Measurements from ENCODE around the gene ZNF232. TPM values are rescaled to one million over a fixed set of nuclear protein-coding genes. Genes with fewer than 3 reads are reported as not detected.
"Not testable (repeated sequence)": the region's sequence is repeated elsewhere in the genome, so short reads cannot be mapped to it uniquely, and the experiment has no call there.

ZNF232 gene
- total RNA-seq, 2 experiments from 2014 or later: 9.8 to 10.2 TPM

- DNase-seq; H3K27me3 Mint-ChIP-seq (ENCODE audit: low read depth); H3K27ac Mint-ChIP-seq; H3K36me3 Mint-ChIP-seq (ENCODE audit: low read depth); H3K4me3 Mint-ChIP-seq; H3K4me1 Mint-ChIP-seq (ENCODE audit: low read depth); H3K9me3 Mint-ChIP-seq (ENCODE audit: insufficient read depth); ATAC-seq; POLR2A ChIA-PET: not testable (repeated sequence)
- CTCF ChIA-PET: interaction anchor here (0.7 kb wide), 1 partner anchor 92 kb away, joined by 3 read pairs; no protein-coding TSS in a partner anchor
Measured at GRCh38 chr17:5135131-5135712, 23.5 kb upstream of the ZNF232 start.

- POLR2A ChIA-PET; H3K27me3 Mint-ChIP-seq (ENCODE audit: low read depth); H3K4me3 Mint-ChIP-seq: not testable (repeated sequence)
Measured at GRCh38 chr17:5134571-5134970, 22.9 kb upstream of the ZNF232 start.

DNA sequence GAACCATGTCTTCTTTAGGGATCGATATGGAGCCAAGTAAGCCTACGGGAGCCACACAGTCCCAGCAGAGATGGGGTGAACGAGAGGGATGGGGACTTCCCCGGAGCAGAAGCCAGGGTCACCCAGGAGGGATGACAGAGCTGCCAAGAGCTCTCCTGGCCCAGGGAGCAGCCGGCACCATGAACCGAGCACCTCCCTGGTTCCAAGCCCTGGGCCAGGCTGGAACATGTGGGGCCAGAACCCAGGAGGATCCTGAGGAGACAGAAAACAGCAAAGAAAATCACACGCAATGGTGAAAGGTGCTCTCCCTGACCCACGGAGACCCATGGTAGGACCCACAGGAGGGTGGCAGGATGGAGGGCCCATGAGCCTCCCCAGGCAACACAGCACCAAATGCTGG is 22.3 kb upstream of the ZNF232 start:
- H3K27me3 Mint-ChIP-seq (ENCODE audit: low read depth); H3K4me1 Mint-ChIP-seq (ENCODE audit: low read depth); POLR2A ChIA-PET; H3K36me3 Mint-ChIP-seq (ENCODE audit: low read depth); H3K9me3 Mint-ChIP-seq (ENCODE audit: insufficient read depth); CTCF ChIA-PET; H3K27ac Mint-ChIP-seq; ATAC-seq; DNase-seq; H3K4me3 Mint-ChIP-seq: not testable (repeated sequence)

More at GRCh38 chr17:5134571-5134970, 22.9 kb upstream of the ZNF232 start:
- CTCF ChIA-PET: interaction anchor here (0.7 kb wide), 1 partner anchor 92 kb away, joined by 3 read pairs; no protein-coding TSS in a partner anchor
- H3K4me1 Mint-ChIP-seq (ENCODE audit: low read depth); DNase-seq; H3K36me3 Mint-ChIP-seq (ENCODE audit: low read depth); H3K9me3 Mint-ChIP-seq (ENCODE audit: insufficient read depth); H3K27ac Mint-ChIP-seq; ATAC-seq: not testable (repeated sequence)

GRCh38 chr17:5133311-5133710 is 21.6 kb upstream of the ZNF232 start:
- Mint-ChIP-seq H3K4me3 (no peak overlapping the region), H3K27me3 (ENCODE audit: low read depth) (no peaks in the 10 kb centered on the region), H3K4me1 (ENCODE audit: low read depth) (no peaks in the 10 kb centered on the region), H3K27ac (no peak overlapping the region), H3K36me3 (ENCODE audit: low read depth) (no peaks in the 10 kb centered on the region), H3K9me3 (ENCODE audit: insufficient read depth) (no peaks in the 10 kb centered on the region)
- POLR2A ChIA-PET: no interaction called here
- no peak for ATAC-seq
- CTCF ChIA-PET: no interaction called here
- DNase-seq: no peak

- H3K27me3 Mint-ChIP-seq (ENCODE audit: low read depth); H3K27ac Mint-ChIP-seq; H3K4me1 Mint-ChIP-seq (ENCODE audit: low read depth); DNase-seq; H3K4me3 Mint-ChIP-seq; H3K9me3 Mint-ChIP-seq (ENCODE audit: insufficient read depth); H3K36me3 Mint-ChIP-seq (ENCODE audit: low read depth); ATAC-seq; POLR2A ChIA-PET; CTCF ChIA-PET: not testable (repeated sequence)
Measured at GRCh38 chr17:5132503-5133225, 21.0 kb upstream of the ZNF232 start.

GRCh38 chr17:5131799-5132502 is 20.3 kb upstream of the ZNF232 start:
- H3K27ac Mint-ChIP-seq; H3K4me1 Mint-ChIP-seq (ENCODE audit: low read depth); ATAC-seq; H3K4me3 Mint-ChIP-seq; H3K9me3 Mint-ChIP-seq (ENCODE audit: insufficient read depth); DNase-seq; H3K36me3 Mint-ChIP-seq (ENCODE audit: low read depth); H3K27me3 Mint-ChIP-seq (ENCODE audit: low read depth); POLR2A ChIA-PET; CTCF ChIA-PET: not testable (repeated sequence)

- ChIA-PET POLR2A (no interaction called here), CTCF (no interaction called here)
- Mint-ChIP-seq H3K27me3 (ENCODE audit: low read depth) (no peaks in the 10 kb centered on the region), H3K36me3 (ENCODE audit: low read depth) (no peaks in the 10 kb centered on the region), H3K9me3 (ENCODE audit: insufficient read depth) (no peaks in the 10 kb centered on the region), H3K4me3 (no peak overlapping the region), H3K27ac (no peak overlapping the region), H3K4me1 (ENCODE audit: low read depth) (no peaks in the 10 kb centered on the region)
- no peak for DNase-seq
- ATAC-seq: no peak
Measured at GRCh38 chr17:5131146-5131715, 19.6 kb upstream of the ZNF232 start.

DNA sequence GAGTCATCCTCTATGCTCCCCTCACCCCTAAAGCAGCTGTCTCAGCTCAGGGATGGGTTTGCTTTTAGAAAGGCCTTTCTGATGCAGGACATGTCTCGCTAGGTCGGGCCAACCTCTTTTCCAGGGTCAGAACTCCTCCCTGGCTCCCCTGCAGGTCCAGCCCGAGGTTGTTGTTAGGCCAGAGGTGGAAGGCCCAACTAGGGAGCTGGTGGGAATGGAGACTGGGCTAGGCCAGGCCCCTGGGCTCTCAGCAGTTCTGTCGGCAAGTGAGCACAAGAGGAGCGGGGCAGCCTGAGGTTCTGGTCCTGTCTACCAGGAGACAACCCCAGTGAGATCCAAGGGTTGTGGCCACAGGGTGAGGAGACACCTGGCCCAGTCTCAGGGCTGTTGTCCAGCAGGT is 19.0 kb upstream of the ZNF232 start:
- POLR2A ChIA-PET; H3K27ac Mint-ChIP-seq; H3K4me3 Mint-ChIP-seq; ATAC-seq; H3K27me3 Mint-ChIP-seq (ENCODE audit: low read depth); CTCF ChIA-PET; H3K36me3 Mint-ChIP-seq (ENCODE audit: low read depth); DNase-seq; H3K9me3 Mint-ChIP-seq (ENCODE audit: insufficient read depth); H3K4me1 Mint-ChIP-seq (ENCODE audit: low read depth): not testable (repeated sequence)

- ATAC-seq; H3K4me1 Mint-ChIP-seq (ENCODE audit: low read depth); H3K27me3 Mint-ChIP-seq (ENCODE audit: low read depth); H3K4me3 Mint-ChIP-seq; CTCF ChIA-PET; H3K9me3 Mint-ChIP-seq (ENCODE audit: insufficient read depth); H3K27ac Mint-ChIP-seq; DNase-seq; POLR2A ChIA-PET; H3K36me3 Mint-ChIP-seq (ENCODE audit: low read depth): not testable (repeated sequence)
Measured at GRCh38 chr17:5130261-5130660, 18.6 kb upstream of the ZNF232 start.

DNA sequence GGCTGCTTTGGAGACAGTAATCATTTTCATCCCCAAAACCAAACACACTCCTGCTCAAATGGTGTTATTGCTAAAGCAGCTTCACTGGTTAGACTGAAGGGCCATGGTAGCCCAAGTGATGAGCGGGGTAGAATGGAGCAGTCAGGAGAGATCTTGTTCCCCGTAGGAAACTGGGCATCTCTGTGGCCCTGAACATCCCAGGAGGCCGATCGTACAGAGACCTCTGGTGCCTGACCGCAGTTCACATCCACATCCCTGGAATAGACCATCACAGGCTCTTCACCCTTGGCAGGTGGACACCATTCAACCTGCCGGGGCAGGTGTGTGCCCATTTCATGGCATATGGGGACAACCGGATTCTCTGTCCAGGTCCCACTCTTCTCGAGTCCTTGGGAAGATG is 18.1 kb upstream of the ZNF232 start:
- CTCF ChIA-PET; H3K36me3 Mint-ChIP-seq (ENCODE audit: low read depth); DNase-seq; H3K27ac Mint-ChIP-seq; H3K4me3 Mint-ChIP-seq; H3K4me1 Mint-ChIP-seq (ENCODE audit: low read depth); H3K9me3 Mint-ChIP-seq (ENCODE audit: insufficient read depth); POLR2A ChIA-PET; ATAC-seq; H3K27me3 Mint-ChIP-seq (ENCODE audit: low read depth): not testable (repeated sequence)

- Mint-ChIP-seq H3K27ac (no peak overlapping the region), H3K27me3 (ENCODE audit: low read depth) (peaks cover 9% of the 10 kb centered on the region), H3K4me3 (no peak overlapping the region), H3K4me1 (ENCODE audit: low read depth) (no peaks in the 10 kb centered on the region), H3K36me3 (ENCODE audit: low read depth) (no peaks in the 10 kb centered on the region), H3K9me3 (ENCODE audit: insufficient read depth) (no peaks in the 10 kb centered on the region)
- ATAC-seq (no peak), DNase-seq (no peak)
- ChIA-PET CTCF (no interaction called here), POLR2A (no interaction called here)
Measured at GRCh38 chr17:5128905-5129535, 17.3 kb upstream of the ZNF232 start.

DNA sequence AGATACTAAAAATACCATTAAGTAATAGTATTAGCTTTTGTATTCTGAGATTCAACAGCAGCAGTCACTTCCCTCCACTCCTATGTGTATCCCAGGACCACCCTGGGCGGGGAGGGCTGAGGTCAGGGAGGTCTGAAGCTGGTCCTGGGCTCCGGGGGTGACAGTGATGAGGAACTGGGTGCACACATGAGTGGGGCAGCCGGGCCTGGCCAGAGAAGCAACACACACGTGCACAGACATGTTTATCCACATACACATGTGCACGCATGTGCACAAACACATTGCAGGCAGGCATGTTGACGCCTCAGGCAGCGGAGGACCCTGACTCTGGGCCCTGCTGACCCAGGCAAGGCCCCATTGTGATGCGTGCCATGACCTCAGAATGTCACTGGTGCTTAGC is 16.7 kb upstream of the ZNF232 start:
- ATAC-seq; H3K4me3 Mint-ChIP-seq; H3K36me3 Mint-ChIP-seq (ENCODE audit: low read depth); H3K4me1 Mint-ChIP-seq (ENCODE audit: low read depth); DNase-seq; H3K9me3 Mint-ChIP-seq (ENCODE audit: insufficient read depth); POLR2A ChIA-PET; H3K27ac Mint-ChIP-seq: not testable (repeated sequence)
- peaks cover 15% of the 10 kb centered on the region for H3K27me3 Mint-ChIP-seq (ENCODE audit: low read depth)
- CTCF ChIA-PET: interaction anchor here (1.1 kb wide), 1 partner anchor 27 kb away, joined by 3 read pairs; no protein-coding TSS in a partner anchor
